GM21576 (cell line): ENCODE data around the gene CMTM1.
"Not testable (repeated sequence)": the region's sequence is repeated elsewhere in the genome, so short reads cannot be mapped to it uniquely, and the experiment has no call there.

ENCODE experiments used
- ATAC-seq: cut with Tn5 transposase; IDR thresholded peaks from one replicate; pipeline ENCODE4 v1.9.1; 2021; ENCODE audit warnings: mild to moderate bottlenecking, moderate library complexity; ENCODE audit not compliant: unreplicated experiment

CMTM1 gene

DNA sequence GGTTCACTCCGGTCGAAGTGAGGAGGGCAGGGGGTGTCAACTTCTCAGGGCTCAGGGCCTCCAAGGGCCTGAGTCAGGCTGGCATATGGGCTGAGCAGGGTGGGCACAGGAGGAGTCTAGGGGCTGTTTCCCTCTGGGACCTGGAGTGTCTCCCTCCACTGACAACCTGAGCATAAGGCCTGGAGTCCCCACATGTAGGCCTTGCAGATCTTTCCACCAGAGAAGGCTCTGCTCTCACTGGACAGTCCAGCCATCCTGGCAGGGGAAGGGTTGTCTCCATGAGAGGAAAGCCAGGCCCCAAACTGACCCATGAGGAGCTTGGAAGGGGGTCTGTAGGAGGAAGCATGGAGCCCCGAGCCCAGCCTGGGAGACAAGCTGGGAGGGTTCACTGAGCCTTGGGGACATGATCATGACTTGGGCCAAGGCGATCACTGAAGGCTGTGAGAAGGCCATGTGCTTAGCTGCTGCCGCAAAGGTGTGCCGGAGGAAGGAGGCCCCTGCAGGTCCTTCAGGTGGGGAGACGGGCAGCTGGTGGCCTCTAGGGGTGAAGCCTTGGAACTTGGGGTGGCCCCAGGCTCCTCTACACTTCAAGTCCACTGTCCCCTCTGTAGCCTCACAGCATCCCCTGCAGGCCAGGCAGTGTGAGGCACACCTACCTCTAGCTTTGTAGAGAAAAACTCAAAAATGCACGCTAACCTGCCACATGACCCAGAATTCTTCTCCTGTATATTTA is 22.9 kb downstream of the CMTM1 start:
- peak; percentile 67 for ATAC-seq

GRCh38 chr16:66590322-66590721 is 24.1 kb downstream of the CMTM1 start:
- ATAC-seq, result no peak

GRCh38 chr16:66591018-66591417 is 24.8 kb downstream of the CMTM1 start:
- no peak for ATAC-seq

- no peak for ATAC-seq
These were observed 26.0 kb downstream of the CMTM1 start for GRCh38 chr16:66592241-66592640.

GRCh38 chr16:66592814-66593213 is 26.6 kb downstream of the CMTM1 start:
- ATAC-seq, result no peak

DNA sequence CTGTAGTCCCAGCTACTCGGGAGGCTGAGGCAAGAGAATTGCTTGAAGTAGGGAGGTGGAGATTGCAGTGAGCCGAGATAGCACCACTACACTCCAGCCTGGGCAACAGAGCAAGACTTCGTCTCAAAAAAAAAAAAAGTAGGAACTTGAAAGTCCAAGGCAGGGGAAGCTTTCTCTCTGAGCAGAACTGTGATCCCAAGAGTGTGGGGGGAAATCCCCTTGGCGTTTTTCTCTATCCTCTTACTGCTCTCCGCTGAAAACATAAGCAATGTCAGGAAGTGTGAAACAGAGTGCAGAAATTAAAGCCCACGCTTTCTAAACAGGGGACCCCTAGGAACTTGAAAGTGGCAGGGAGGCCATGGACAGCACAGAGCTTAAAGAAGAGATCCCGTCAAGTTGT is 28.5 kb downstream of the CMTM1 start:
- ATAC-seq, result no peak

GRCh38 chr16:66596559-66596958 is 30.3 kb downstream of the CMTM1 start:
- not testable (repeated sequence) for ATAC-seq

DNA sequence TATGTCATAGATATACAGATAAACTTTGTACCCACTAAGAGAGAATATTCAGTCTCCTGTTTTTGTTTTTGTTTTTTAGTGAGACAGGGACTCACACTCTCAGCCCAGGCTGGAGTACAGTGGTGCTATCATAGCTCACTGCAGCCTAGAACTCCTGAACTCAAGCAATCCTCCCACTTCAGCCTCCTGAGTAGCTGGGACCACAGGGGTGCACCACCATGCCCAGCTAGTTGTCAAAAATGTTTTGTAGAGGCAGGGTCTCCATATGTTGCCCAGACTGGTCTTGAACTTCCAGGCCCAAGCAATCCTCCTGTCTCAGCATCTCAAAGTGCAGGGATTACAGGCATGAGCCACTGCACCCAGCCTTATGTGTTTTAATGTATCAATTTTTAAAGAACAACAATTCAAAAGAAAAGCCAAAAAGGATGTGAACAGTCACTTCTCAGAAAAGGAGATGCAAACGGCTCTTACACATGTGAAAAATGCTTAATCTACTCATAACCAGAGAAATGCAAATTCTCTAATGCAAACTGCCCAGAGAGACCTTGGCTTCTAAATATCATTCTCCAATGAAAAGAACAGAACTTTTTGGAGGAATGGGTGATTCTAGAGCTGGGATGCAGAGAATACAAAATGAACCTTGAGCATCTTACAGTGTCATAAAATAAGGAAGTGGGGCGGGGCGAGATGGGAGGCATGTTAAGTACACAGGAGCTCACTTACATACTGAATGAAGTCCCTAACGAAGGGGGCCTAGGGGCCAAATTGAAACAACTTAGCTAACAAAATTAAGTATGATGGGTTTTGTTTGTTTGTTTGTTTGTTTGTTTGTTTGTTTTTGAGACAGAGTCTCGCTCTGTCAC is 31.0 kb downstream of the CMTM1 start:
- no peak for ATAC-seq

DNA sequence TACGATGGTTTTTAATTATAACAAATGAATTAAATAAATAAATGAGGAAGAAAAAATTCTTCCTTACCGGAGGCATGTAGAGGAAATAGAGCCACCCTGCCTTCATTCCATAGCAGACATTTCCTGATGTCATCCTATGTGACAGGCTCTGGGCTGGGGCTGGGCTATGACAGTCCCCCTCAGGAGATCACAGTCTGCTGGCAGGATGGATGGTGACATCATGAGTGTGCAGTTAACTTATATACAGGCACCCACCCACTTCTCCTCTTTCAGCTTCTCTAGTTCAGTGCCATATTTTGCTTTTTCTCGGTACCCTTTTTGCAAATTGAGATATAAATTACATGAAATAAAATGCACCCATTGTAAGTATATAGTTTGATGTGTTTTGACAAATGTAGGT is 31.9 kb downstream of the CMTM1 start:
- no peak for ATAC-seq

DNA sequence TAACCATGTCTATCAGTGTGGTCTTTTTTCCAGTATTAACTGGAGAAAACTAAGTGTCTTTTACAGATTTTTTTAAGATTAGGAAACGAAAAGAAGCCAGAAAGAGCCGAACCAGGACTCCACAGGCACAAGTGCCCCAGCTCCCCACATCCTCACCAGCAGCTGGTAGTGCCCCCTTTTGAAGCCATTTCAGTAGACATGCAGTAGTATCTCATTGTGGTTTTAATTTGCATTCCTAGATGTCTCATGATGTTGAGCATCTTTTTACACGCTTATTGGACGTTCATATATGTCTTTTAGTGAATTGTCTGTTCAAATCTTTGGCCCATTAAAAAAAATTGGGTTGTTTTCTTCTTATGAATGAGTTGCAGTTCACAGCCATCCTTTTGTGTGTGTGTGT is 33.5 kb downstream of the CMTM1 start:
- ATAC-seq, result no peak

- ATAC-seq, result no peak
These were observed 34.2 kb downstream of the CMTM1 start for GRCh38 chr16:66600477-66600876.

DNA sequence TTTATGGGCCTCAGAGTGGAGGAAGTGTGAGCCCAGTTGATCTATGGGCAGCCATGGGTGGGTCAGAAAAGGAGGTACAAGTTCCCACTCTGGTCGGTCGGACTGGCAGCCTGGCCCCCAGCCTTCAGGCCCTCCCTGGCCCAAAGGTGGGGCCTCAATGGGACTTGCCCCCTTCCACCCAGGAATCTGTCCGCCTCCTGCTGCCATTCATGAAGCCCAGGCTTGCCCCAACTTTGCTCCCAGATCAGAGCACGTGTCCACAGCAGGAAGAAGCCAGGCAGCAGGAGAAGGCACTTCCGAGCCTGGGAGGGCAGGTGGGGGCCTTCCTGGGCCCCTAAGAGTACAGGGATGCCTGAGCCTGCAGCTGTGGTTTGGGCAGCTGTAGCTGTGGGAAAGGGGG is 35.2 kb downstream of the CMTM1 start:
- no peak for ATAC-seq

DNA sequence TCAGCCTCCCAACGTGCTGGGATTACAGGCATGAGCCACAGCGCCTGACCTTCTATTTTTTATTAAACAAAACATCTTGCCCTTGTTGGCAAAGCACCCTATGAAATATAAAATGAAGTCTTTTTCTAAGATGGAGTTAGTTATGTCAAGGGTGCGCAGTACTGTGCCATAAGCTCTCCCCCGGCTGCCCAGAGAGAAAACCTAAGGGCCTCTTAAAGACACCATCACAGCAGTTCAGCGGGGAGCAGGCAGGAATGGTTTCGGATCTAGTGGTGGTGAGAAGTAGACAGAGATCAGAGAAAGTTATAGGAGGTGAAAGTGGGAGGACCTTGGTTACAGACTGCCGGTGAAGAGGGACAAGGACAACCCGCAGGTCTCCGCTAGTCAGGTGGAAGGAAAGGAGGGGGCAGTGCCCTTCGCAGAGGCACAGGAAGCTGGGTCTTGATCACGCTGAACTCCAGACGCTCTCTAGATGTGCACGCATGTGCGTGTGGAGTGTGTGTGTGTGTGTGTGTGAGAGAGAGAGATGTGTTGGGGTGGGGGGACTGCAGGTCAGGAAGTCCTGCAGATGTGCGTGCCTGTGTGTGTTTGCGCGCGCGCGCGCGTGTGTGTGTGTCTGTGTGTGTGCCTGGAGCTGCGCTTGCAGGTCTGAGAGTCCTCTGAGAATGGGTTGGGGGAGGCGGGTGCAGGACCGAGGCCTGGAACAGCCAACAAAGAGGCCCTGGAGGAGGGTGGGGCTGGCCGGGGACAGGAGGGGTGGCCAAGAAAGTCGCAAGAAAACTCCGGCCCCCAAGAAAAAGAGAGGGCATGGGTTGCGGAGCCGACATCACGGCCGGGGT is 37.5 kb downstream of the CMTM1 start:
- no peak for ATAC-seq

DNA sequence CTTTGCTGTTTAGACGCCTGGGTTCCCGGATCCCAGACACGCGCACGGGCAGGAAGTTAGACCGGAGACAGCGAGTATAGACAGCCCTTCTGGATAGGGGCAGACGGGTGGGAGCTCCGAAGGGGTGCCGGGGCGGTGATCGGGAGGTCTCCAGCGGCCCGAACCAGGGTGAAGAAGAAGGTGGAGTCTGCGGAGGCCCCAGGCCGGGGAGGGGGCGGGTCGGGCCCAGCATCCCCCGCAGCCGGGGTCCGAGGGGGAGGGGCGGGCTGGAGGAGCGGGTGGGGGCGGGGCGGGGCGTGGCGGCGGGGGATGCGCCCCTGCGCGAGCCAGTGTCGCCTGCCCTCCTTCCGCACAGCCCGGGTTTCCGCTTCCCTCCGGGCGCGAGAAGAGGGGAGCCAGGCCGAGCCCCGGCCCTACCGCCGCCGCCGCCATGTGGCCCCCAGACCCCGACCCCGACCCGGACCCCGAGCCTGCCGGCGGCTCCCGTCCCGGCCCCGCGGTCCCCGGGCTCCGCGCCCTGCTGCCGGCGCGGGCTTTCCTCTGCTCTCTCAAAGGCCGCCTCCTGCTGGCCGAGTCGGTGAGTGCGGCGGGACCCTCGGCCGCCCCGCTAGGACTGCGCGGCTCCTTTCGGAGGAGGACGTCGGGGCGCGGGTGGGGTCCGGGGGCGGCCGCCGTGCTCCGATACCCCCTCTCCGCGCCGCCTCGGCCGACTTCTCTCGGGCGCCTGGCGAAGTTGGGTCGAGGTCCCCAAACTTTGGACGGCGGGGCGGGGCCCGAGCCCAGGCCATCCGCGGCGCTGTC is 38.3 kb downstream of the CMTM1 start, which contains the start of gene CMTM3:
Gene CMTM3, plus strand, starts transcription at position 329 of the 801 bp plus-strand sequence. Its CDS starts 102 bp downstream, at position 431.
- ATAC-seq, result peak; percentile 50

DNA sequence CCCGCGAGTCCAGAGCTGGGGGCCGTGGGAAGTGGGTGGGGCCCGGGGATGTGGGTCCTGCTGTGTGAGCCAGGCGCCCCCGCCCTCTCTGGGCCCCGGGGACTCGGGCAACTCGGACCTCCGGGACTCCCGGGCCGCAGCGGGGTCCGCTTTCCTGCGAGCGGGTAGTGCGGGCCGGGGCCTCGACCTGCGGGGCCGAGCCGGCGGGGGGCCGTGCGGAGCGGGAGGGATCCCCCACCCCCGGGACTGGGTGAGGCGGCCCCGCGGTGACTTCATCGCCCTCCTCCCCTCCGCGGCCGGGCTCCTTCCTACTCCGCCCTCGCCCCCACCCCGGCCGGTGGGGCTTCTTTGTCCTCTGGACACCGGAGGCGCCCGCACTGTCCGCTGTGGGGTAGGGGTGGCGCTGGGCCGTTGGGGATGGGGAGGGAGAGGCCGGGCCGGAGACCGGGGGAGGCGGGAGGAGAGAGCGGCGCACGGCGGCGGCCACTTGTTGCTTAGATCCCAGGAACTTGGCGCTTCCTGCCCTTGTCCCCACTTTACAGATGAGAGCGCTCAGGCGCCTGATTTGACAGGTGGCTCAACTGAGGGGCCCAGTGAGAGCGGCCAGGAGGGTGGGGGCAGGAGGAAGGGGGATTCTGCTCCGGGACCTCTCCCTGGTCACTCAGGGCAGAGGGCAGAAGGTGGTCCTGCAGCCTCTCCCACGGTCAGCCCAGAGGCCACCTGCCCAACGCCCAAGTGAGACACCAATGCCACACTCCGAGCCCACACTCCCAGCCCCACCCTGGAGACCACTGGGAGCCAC is 39.1 kb downstream of the CMTM1 start:
- peak; percentile 8 for ATAC-seq

DNA sequence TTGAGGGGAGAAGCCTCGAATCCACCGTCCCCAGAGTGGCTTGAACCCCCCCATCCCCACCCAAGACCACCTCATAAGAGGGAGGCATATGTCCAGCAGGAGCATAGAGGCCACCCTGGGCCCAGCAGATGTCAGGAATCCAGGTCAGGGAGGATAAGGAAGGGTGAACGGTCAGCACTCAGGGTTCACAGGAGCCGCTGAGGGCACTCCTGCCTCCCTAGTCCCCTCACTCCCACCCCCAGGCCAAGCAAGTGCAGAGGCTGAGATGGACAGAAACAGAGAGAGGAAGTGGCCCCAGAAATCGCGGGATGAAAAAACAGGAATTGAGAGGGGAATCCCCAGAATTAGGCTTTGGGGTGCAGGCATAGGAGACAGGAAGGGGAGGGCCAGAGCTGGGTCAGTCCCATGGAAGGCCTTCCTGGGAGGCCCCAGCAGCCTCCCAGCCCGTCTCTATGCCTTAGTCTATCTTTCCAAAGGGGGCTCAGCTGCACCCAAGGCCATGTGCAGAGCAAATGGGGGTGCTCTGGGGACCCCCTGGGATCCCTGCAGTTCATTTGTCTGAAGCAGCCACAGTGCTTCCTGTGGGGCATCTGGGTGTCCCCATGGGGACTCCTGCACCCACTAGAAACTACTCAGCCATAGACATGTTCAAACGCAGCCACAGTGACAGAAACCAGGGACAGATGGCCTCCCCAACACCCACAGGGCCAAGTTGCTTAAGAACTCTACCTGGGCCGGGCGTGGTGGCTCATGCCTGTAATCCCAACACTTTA is 39.9 kb downstream of the CMTM1 start:
- ATAC-seq, result peak; percentile 50

DNA sequence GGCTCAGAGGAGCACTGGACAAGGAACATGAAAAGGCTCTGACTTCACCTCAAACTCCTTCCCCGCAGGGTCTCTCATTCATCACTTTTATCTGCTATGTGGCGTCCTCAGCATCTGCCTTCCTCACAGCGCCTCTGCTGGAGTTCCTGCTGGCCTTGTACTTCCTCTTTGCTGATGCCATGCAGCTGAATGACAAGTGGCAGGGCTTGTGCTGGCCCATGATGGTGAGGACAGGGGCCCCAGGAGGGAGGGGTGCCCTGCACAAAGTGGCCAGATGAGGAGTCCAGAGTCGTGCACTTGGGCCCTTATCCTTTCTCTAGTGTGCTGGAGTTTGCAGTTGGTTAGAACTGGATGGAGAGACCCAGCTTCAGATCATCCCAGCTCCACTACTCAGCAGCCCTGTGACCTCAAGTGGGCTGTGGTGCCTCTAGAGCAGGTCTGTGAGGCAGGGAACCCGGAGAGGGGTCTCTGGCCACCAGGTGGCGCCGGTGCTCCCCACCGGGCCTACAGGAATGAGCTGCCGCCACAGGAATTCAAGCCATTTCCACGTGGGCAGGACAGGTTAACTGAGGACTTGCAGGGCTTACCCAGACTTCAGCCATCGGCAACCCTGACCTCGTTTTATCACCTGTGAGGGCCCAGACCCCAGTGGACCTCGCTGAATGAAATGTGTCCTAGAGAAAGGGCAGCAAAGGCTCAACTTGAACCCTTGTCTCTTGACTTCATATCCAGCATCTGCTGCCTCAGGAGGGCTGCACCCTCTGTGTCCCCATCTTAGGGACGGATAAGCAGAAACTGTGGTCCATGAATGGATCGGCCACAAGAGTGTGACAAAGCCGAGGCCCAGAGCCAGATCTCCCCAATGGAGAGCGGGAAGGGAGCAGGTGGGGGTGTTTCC is 42.3 kb downstream of the CMTM1 start:
- no peak for ATAC-seq

GRCh38 chr16:66609139-66609510 is 42.9 kb downstream of the CMTM1 start:
- ATAC-seq, result no peak
